Liver (tissue), 9 donors: ENCODE measurements around the gene CNTN1. TPM values are rescaled to one million over a fixed set of nuclear protein-coding genes. Genes with fewer than 3 reads are reported as not detected.

ENCODE experiments used
- DNase-seq: peaks from one replicate; pipeline ENCODE4 v3.0.0-alpha.2; 2017; ENCODE audit warnings: low spot score
- H3K27ac ChIP-seq, 2 donors: one replicate each; pipeline ENCODE4 v1.7.0; 2013; ENCODE audit warnings: inconsistent platforms in 2 of 2, low read length in 2 of 2, control low read depth in 1 of 2, low read depth in 1 of 2, mild to moderate bottlenecking in 1 of 2
- H3K27me3 ChIP-seq, 4 donors: one replicate each; pipeline versions ENCODE4 v1.6.1 to v1.7.0; 2013; ENCODE audit warnings: low read length in 3 of 4, inconsistent platforms in 1 of 4, mild to moderate bottlenecking in 1 of 4, moderate library complexity in 1 of 4; ENCODE audit not compliant: control insufficient read depth in 4 of 4, insufficient read depth in 4 of 4
- H3K36me3 ChIP-seq, 4 donors: one replicate each; pipeline versions ENCODE4 v1.6.1 to v1.7.0; 2013; ENCODE audit warnings: low read length in 3 of 4, mild to moderate bottlenecking in 3 of 4, low read depth in 1 of 4, moderate library complexity in 1 of 4; ENCODE audit not compliant: control insufficient read depth in 4 of 4, insufficient read depth in 3 of 4
- H3K4me1 ChIP-seq, 4 donors: one replicate each; pipeline versions ENCODE4 v1.6.1 to v1.7.0; 2013; ENCODE audit warnings: low read length in 3 of 4, mild to moderate bottlenecking in 3 of 4, moderate library complexity in 1 of 4; ENCODE audit not compliant: control insufficient read depth in 4 of 4, insufficient read depth in 4 of 4
- H3K4me3 ChIP-seq, 3 donors: one replicate each; pipeline versions ENCODE4 v1.6.1 to v1.7.0; 2013; ENCODE audit warnings: low read length in 3 of 3, control low read depth in 1 of 3, low read depth in 1 of 3, mild to moderate bottlenecking in 1 of 3
- H3K9ac ChIP-seq, 2 donors: one replicate each; pipeline ENCODE4 v1.7.0; 2013; ENCODE audit warnings: low read length in 2 of 2, mild to moderate bottlenecking in 2 of 2, moderate library complexity in 2 of 2, control low read depth in 1 of 2, low read depth in 1 of 2
- H3K9me3 ChIP-seq, 4 donors: one replicate each; pipeline versions ENCODE4 v1.6.1 to v1.7.0; 2013; ENCODE audit warnings: low read length in 3 of 4; ENCODE audit not compliant: control insufficient read depth in 4 of 4
- ATF3 ChIP-seq: IDR thresholded peaks from 2 replicates; pipeline ENCODE4 v1.6.1; 2016; ENCODE audit warnings: antibody characterized with exemption
- FOXA1 ChIP-seq: IDR thresholded peaks from 2 replicates; pipeline ENCODE4 v1.6.1; 2016; ENCODE audit warnings: antibody characterized with exemption
- FOXA2 ChIP-seq: IDR thresholded peaks from 2 replicates; pipeline ENCODE4 v1.6.1; 2016; ENCODE audit warnings: antibody characterized with exemption
- GABPA ChIP-seq, 2 donors: IDR thresholded peaks in 1 of 2; conservative IDR thresholded peaks in 1 of 2; 2 replicates each; pipeline ENCODE4 v1.6.1; 2016; ENCODE audit warnings: antibody characterized with exemption in 2 of 2, mild to moderate bottlenecking in 1 of 2, moderate library complexity in 1 of 2
- HNF4A ChIP-seq, 2 donors: conservative IDR thresholded peaks; 2 replicates each; pipeline ENCODE4 v1.6.1; 2016; ENCODE audit warnings: antibody characterized with exemption in 2 of 2, mild to moderate bottlenecking in 2 of 2
- HNF4G ChIP-seq: IDR thresholded peaks from 2 replicates; pipeline ENCODE4 v1.6.1; 2016; ENCODE audit warnings: antibody characterized with exemption
- JUND ChIP-seq, 2 donors: IDR thresholded peaks; 2 replicates each; pipeline ENCODE4 v1.6.1; 2016; ENCODE audit warnings: antibody characterized with exemption in 2 of 2
- NR2F2 ChIP-seq: IDR thresholded peaks from 2 replicates; pipeline ENCODE4 v1.6.1; 2016; ENCODE audit warnings: antibody characterized with exemption
- RAD21 ChIP-seq, 2 donors: IDR thresholded peaks; 2 replicates each; pipeline ENCODE4 v1.6.1; 2016; ENCODE audit warnings: antibody characterized with exemption in 2 of 2, mild to moderate bottlenecking in 2 of 2
- REST ChIP-seq: IDR thresholded peaks from 2 replicates; pipeline ENCODE4 v1.6.1; 2016; ENCODE audit warnings: antibody characterized with exemption, mild to moderate bottlenecking
- RXRA ChIP-seq, 2 donors: IDR thresholded peaks; 2 replicates each; pipeline ENCODE4 v1.6.1; 2017 to 2018; ENCODE audit warnings: antibody characterized with exemption in 2 of 2, mild to moderate bottlenecking in 1 of 2
- SP1 ChIP-seq: IDR thresholded peaks from 2 replicates; pipeline ENCODE4 v1.6.1; 2018; ENCODE audit warnings: antibody characterized with exemption, mild to moderate bottlenecking
- TAF1 ChIP-seq: conservative IDR thresholded peaks from 2 replicates; pipeline ENCODE4 v1.6.1; 2016; ENCODE audit warnings: antibody characterized with exemption, mild to moderate bottlenecking
- YY1 ChIP-seq: IDR thresholded peaks from 2 replicates; pipeline ENCODE4 v1.6.1; 2016; ENCODE audit warnings: antibody characterized with exemption, mild to moderate bottlenecking
- WGBS: extraction: QIAGEN DNeasy Blood & Tissue Kit; methylation state at CpG from one replicate; pipeline ENCODE4 v1.1.7; 2013; 5-methylcytosine and 5-hydroxymethylcytosine counted together
- polyA plus RNA-seq, 2 donors: library from polyadenylated mRNA; stranded (reverse) in 1 of 2; unstranded in 1 of 2; fragments of 200-250 nt in 1 of 2; fragments of >200 nt in 1 of 2; fragmentation: Nextera tagmentation in 1 of 2; extraction: Ambion mirVana in 1 of 2; gene quantifications; one replicate each; pipeline versions ENCODE4 v1.2.1 to v1.2.3, GENCODE V29; 2013 to 2015
- total RNA-seq, 2 donors: library from RNA; depleted of rRNA; stranded (reverse); fragments of >200 nt; gene quantifications; one replicate each; pipeline ENCODE4 v1.2.3, GENCODE V29; 2014
- TF ChIP-seq, protein P1 (sequence below): IDR thresholded peaks from 2 replicates; pipeline ENCODE4 v1.6.1; 2016; ENCODE audit warnings: antibody characterized with exemption
- TF ChIP-seq, protein P2 (sequence below): fragments of 150-350 bp; IDR thresholded peaks from 2 replicates; pipeline ENCODE4 v1.5.1; 2017; ENCODE audit warnings: improper control_type of control experiment, low read depth, low read length; ENCODE audit not compliant: missing input control
- TF ChIP-seq, protein P3 (sequence below): IDR thresholded peaks from 2 replicates; pipeline ENCODE4 v1.6.1; 2016; ENCODE audit warnings: antibody characterized with exemption
- donor health status: healthy.
- donor health status: healthy.
- donor health status: healthy.
- donor health status: healthy.
- donor health status: healthy.

The CNTN1 gene
- total and polyA plus RNA-seq, 4 donors, result 0.03 to 1.2 (median 0.43) TPM

- H3K9ac ChIP-seq, result no peak overlapping the region
- no peak for DNase-seq
- no peaks in the 10 kb centered on the region for H3K4me1 ChIP-seq
- H3K36me3 ChIP-seq, result no peaks in the 10 kb centered on the region
- no peak overlapping the region for H3K4me3 ChIP-seq
- H3K27ac ChIP-seq, result no peak overlapping the region
- no peak for TF ChIP-seq REST
- TF ChIP-seq ATF3, result no peak
- no peak for TF ChIP-seq RAD21 (IDR thresholded peaks at IDR 0.05)
- no peak for TF ChIP-seq FOXA1
- TF ChIP-seq, protein P1, sequence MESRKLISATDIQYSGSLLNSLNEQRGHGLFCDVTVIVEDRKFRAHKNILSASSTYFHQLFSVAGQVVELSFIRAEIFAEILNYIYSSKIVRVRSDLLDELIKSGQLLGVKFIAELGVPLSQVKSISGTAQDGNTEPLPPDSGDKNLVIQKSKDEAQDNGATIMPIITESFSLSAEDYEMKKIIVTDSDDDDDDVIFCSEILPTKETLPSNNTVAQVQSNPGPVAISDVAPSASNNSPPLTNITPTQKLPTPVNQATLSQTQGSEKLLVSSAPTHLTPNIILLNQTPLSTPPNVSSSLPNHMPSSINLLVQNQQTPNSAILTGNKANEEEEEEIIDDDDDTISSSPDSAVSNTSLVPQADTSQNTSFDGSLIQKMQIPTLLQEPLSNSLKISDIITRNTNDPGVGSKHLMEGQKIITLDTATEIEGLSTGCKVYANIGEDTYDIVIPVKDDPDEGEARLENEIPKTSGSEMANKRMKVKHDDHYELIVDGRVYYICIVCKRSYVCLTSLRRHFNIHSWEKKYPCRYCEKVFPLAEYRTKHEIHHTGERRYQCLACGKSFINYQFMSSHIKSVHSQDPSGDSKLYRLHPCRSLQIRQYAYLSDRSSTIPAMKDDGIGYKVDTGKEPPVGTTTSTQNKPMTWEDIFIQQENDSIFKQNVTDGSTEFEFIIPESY, result no peak
- TF ChIP-seq YY1, result no peak
- TF ChIP-seq SP1, result no peak
- TF ChIP-seq RXRA (IDR thresholded peaks at IDR 0.05), result no peak
- TF ChIP-seq, protein P2, sequence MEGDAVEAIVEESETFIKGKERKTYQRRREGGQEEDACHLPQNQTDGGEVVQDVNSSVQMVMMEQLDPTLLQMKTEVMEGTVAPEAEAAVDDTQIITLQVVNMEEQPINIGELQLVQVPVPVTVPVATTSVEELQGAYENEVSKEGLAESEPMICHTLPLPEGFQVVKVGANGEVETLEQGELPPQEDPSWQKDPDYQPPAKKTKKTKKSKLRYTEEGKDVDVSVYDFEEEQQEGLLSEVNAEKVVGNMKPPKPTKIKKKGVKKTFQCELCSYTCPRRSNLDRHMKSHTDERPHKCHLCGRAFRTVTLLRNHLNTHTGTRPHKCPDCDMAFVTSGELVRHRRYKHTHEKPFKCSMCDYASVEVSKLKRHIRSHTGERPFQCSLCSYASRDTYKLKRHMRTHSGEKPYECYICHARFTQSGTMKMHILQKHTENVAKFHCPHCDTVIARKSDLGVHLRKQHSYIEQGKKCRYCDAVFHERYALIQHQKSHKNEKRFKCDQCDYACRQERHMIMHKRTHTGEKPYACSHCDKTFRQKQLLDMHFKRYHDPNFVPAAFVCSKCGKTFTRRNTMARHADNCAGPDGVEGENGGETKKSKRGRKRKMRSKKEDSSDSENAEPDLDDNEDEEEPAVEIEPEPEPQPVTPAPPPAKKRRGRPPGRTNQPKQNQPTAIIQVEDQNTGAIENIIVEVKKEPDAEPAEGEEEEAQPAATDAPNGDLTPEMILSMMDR, result no peak
- TF ChIP-seq JUND (IDR thresholded peaks at IDR 0.05), result no peak
- TF ChIP-seq TAF1, result no peak
- no peak for TF ChIP-seq GABPA (IDR thresholded peaks at IDR 0.05 in 1 of 2, conservative IDR thresholded peaks at IDR 0.05 in 1 of 2)
- TF ChIP-seq FOXA2, result no peak
- TF ChIP-seq, protein P3, sequence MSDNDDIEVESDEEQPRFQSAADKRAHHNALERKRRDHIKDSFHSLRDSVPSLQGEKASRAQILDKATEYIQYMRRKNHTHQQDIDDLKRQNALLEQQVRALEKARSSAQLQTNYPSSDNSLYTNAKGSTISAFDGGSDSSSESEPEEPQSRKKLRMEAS, result no peak
- TF ChIP-seq HNF4A (conservative IDR thresholded peaks at IDR 0.05), result no peak
- H3K27me3 ChIP-seq, result peaks cover 0 to 5% (median 0%) of the 10 kb centered on the region in 4 donors
- H3K9me3 ChIP-seq, result no peaks in the 10 kb centered on the region
Observed at GRCh38 chr12:40733871-40734270, 41.6 kb downstream of the CNTN1 start.

- no peaks in the 10 kb centered on the region for H3K4me1 ChIP-seq
- TF ChIP-seq, protein P3, result no peak
- TF ChIP-seq HNF4A (conservative IDR thresholded peaks at IDR 0.05) (no peak), GABPA (IDR thresholded peaks at IDR 0.05 in 1 of 2, conservative IDR thresholded peaks at IDR 0.05 in 1 of 2) (no peak), NR2F2 (no peak), HNF4G (no peak)
- TF ChIP-seq, protein P2, result no peak
- H3K36me3 ChIP-seq, result no peaks in the 10 kb centered on the region
- no peaks in the 10 kb centered on the region for H3K9me3 ChIP-seq
- no peak for DNase-seq
- H3K9ac ChIP-seq, result no peak overlapping the region
- H3K27ac ChIP-seq, result no peak overlapping the region
- H3K27me3 ChIP-seq, result peaks cover 0 to 2% (median 0%) of the 10 kb centered on the region in 4 donors
- WGBS, result 61% methylated on average over 3 of the region's 3 CpGs
- H3K4me3 ChIP-seq, result no peak overlapping the region
Observed at GRCh38 chr12:40734276-40734675, 42.0 kb downstream of the CNTN1 start.
